Body of pancreas (tissue), 4 donors: Measurements from ENCODE around the gene DENND1A.

Experiments used
- POLR2A ChIP-seq, 3 donors: fragments of 450-650 bp; IDR thresholded peaks; one replicate each; pipeline ENCODE4 v1.6.1; 2016; ENCODE audit warnings: antibody characterized with exemption in 3 of 3, mild to moderate bottlenecking in 2 of 3
- TF ChIP-seq, protein P1 (sequence below), 7 experiments: fragments of 450-650 bp in 4 of 7; fragments of 200-600 bp in 3 of 7; sonication (generic) in 3 of 7; IDR thresholded peaks; one replicate each; pipeline ENCODE4 v1.5.1; 2016 to 2019; ENCODE audit warnings: antibody characterized with exemption in 7 of 7

DNA sequence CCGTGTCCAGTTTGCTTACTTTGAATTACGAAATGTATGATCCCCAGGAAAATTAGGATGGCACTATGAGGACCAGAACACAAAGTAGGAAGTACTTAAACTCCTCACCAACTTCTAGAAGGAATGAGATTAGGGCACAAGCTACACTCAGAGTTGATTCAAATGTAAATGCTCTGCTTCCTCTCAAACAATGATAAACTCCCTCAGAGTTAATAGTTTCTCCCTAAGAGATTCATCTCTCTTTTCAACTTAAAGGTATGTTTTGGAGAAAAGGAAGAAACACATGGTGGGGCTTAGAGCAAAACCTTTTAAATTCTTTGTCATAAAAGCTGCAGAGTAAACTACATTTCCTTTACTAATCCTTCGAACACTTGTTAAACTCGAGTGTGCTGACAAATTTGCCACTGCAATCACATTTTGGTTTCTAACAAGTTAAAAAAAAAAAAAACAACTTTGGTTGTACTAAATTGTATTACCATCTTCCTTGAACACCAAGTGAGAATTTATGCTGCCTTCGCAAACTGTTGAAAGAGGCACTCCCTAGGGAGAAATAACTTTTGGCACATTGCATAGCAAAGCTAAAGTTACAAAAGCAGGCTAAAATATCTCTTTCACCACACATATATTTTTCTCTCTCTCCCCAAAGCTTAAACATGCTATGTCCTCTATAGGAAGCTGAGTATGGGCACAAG lies 66.6 kb downstream of the DENND1A start:
- TF ChIP-seq, protein P1, sequence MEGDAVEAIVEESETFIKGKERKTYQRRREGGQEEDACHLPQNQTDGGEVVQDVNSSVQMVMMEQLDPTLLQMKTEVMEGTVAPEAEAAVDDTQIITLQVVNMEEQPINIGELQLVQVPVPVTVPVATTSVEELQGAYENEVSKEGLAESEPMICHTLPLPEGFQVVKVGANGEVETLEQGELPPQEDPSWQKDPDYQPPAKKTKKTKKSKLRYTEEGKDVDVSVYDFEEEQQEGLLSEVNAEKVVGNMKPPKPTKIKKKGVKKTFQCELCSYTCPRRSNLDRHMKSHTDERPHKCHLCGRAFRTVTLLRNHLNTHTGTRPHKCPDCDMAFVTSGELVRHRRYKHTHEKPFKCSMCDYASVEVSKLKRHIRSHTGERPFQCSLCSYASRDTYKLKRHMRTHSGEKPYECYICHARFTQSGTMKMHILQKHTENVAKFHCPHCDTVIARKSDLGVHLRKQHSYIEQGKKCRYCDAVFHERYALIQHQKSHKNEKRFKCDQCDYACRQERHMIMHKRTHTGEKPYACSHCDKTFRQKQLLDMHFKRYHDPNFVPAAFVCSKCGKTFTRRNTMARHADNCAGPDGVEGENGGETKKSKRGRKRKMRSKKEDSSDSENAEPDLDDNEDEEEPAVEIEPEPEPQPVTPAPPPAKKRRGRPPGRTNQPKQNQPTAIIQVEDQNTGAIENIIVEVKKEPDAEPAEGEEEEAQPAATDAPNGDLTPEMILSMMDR (IDR thresholded peaks at IDR 0.05) = no peak
- no peak for TF ChIP-seq POLR2A (IDR thresholded peaks at IDR 0.05)
